EH (cell line): Measurements from ENCODE around the gene SUSD6.

Source experiments
- DNase-seq: peaks from one replicate; pipeline ENCODE4 v3.0.0-alpha.2; 2015; ENCODE audit warnings: low read depth

SUSD6 gene

GRCh38 chr14:69648480-69649451 is 37.4 kb downstream of the SUSD6 start:
- peak; percentile 83 for DNase-seq

GRCh38 chr14:69650948-69651369 is 39.6 kb downstream of the SUSD6 start:
- DNase-seq: peak; percentile 72

- peak; percentile 28 for DNase-seq
Measured at GRCh38 chr14:69651664-69652063, 40.3 kb downstream of the SUSD6 start.

- peak; percentile 28 for DNase-seq
Measured at GRCh38 chr14:69652942-69653684, 41.7 kb downstream of the SUSD6 start.

- DNase-seq: no peak
Measured at GRCh38 chr14:69654116-69654515, 42.7 kb downstream of the SUSD6 start.

GRCh38 chr14:69657950-69658355 is 46.6 kb downstream of the SUSD6 start:
- DNase-seq: peak; percentile 40

- DNase-seq: no peak
Measured at GRCh38 chr14:69658664-69659261, 47.4 kb downstream of the SUSD6 start.

- no peak for DNase-seq
Measured at GRCh38 chr14:69660344-69661193, 49.2 kb downstream of the SUSD6 start.

GRCh38 chr14:69661194-69661537 is 49.8 kb downstream of the SUSD6 start:
- DNase-seq: no peak

GRCh38 chr14:69662636-69663299 is 51.4 kb downstream of the SUSD6 start:
- DNase-seq: peak; percentile 21

GRCh38 chr14:69663300-69663643 is 51.9 kb downstream of the SUSD6 start:
- no peak for DNase-seq

- DNase-seq: no peak
Measured at GRCh38 chr14:69664265-69664664, 52.9 kb downstream of the SUSD6 start.

GRCh38 chr14:69664865-69665526 is 53.6 kb downstream of the SUSD6 start:
- DNase-seq: no peak

GRCh38 chr14:69665631-69666030 is 54.2 kb downstream of the SUSD6 start:
- peak; percentile 44 for DNase-seq

GRCh38 chr14:69666112-69666511 is 54.7 kb downstream of the SUSD6 start:
- no peak for DNase-seq

GRCh38 chr14:69666690-69667211 is 55.4 kb downstream of the SUSD6 start:
- peak; percentile 75 for DNase-seq

GRCh38 chr14:69667938-69668335 is 56.5 kb downstream of the SUSD6 start:
- DNase-seq: no peak

- no peak for DNase-seq
Measured at GRCh38 chr14:69669375-69669774, 58.0 kb downstream of the SUSD6 start.

GRCh38 chr14:69670093-69670492 is 58.7 kb downstream of the SUSD6 start:
- no peak for DNase-seq

- DNase-seq: no peak
Measured at GRCh38 chr14:69671365-69672030, 60.1 kb downstream of the SUSD6 start.
